MCF 10A (cell line): ENCODE measurements around the gene IKBKE. TPM values are rescaled to one million over a fixed set of nuclear protein-coding genes. Genes with fewer than 3 reads are reported as not detected.

Experiments used
- BruUV-seq: library from RNA; stranded (reverse); fragments of 400-500 nt; replicated peaks from 2 replicates; lab custom pipeline; 2021; lab: Mats Ljungman, UMichigan
- CTCF ChIA-PET: fragments of 300-600 bp; sonication (Branson Sonifier 250); formaldehyde crosslinking; extraction: SDS; loops from one replicate; lab custom pipeline; 2021; ENCODE audit warnings: antibody characterized with exemption, inconsistent platforms; lab: Yijun Ruan, JAX
- POLR2A ChIA-PET: fragments of 300-600, 350-650 bp; sonication (Branson Sonifier 250); formaldehyde crosslinking; extraction: SDS; loops from one replicate; lab custom pipeline; 2020; ENCODE audit warnings: antibody characterized with exemption, inconsistent platforms; lab: Yijun Ruan, JAX
- DNase-seq: peaks from one replicate; pipeline ENCODE4 v3.0.0-alpha.2; 2018; ENCODE audit not compliant: unreplicated experiment
- H3K27ac Mint-ChIP-seq: one replicate; pipeline ENCODE4 v1.8.0; 2022; ENCODE audit warnings: mild to moderate bottlenecking, low read depth, mixed read lengths; ENCODE audit not compliant: unreplicated experiment
- H3K27me3 Mint-ChIP-seq: one replicate; pipeline ENCODE4 v1.8.0; 2022; ENCODE audit warnings: mixed read lengths; ENCODE audit not compliant: insufficient read depth, unreplicated experiment
- H3K36me3 Mint-ChIP-seq: one replicate; pipeline ENCODE4 v1.8.0; 2022; ENCODE audit warnings: mild to moderate bottlenecking, moderate library complexity, mixed read lengths; ENCODE audit not compliant: insufficient read depth, unreplicated experiment
- H3K4me1 Mint-ChIP-seq: one replicate; pipeline ENCODE4 v1.8.0; 2022; ENCODE audit warnings: mixed read lengths; ENCODE audit not compliant: insufficient read depth, unreplicated experiment
- H3K4me3 Mint-ChIP-seq: one replicate; pipeline ENCODE4 v1.8.0; 2022; ENCODE audit warnings: mild to moderate bottlenecking, moderate library complexity, mixed read lengths; ENCODE audit not compliant: unreplicated experiment
- H3K9me3 Mint-ChIP-seq: one replicate; pipeline ENCODE4 v1.8.0; 2022; ENCODE audit warnings: mixed read lengths; ENCODE audit not compliant: unreplicated experiment
- CTCF ChIP-seq: fragments of 200-600 bp; IDR thresholded peaks from one replicate; pipeline ENCODE4 v1.8.0; 2022; ENCODE audit warnings: antibody characterized with exemption, mild to moderate bottlenecking; ENCODE audit not compliant: unreplicated experiment
- intact Hi-C: fragments of 100-400 bp; cut with micrococcal nuclease; formaldehyde crosslinking; loops from 2 replicates; pipeline ENCODE4 v1.14.1; 2022
- total RNA-seq: library from RNA; stranded (reverse); gene quantifications from 2 replicates; pipeline ENCODE4 v1.2.3, GENCODE V29; 2022

The IKBKE gene
- total RNA-seq, 1 experiment from 2014 or later, result 12.1 TPM

GRCh38 chr1:206478746-206479145 is 8.5 kb downstream of the IKBKE start:
- Mint-ChIP-seq H3K4me1 (peaks cover 29% of the 10 kb centered on the region), H3K27ac (no peak overlapping the region), H3K4me3 (no peak overlapping the region), H3K36me3 (peaks cover 29% of the 10 kb centered on the region), H3K9me3 (no peaks in the 10 kb centered on the region), H3K27me3 (no peaks in the 10 kb centered on the region)
- DNase-seq, result no peak
- no TSS peak for BruUV-seq
- ChIA-PET POLR2A (interaction anchor here (0.6 to 1.4 kb wide), 8 partner anchors 9 to 729 kb away, joined by 3 to 11 read pairs (median 4); partner anchors contain the start of gene IKBKE), CTCF (interaction anchor here (0.6 to 11.0 kb wide), 58 partner anchors 8 to 1021 kb away, joined by 3 to 268 read pairs (median 5); partner anchors contain the start of gene IKBKE)
- intact Hi-C loops, result loop anchor here (1.0 to 10.0 kb wide), 3 partner anchors 8 to 596 kb away; partner anchors contain the start of gene IKBKE
- TF ChIP-seq CTCF, result no peak

GRCh38 chr1:206479183-206480125 is 9.2 kb downstream of the IKBKE start:
- ChIA-PET CTCF (interaction anchor here (0.6 to 11.0 kb wide), 77 partner anchors 9 to 1256 kb away, joined by 3 to 268 read pairs (median 4); partner anchors contain the start of genes DYRK3, EIF2D and IKBKE), POLR2A (interaction anchor here (0.6 to 1.4 kb wide), 14 partner anchors 8 to 730 kb away, joined by 3 to 11 read pairs (median 4); partner anchors contain the start of genes IKBKE and RASSF5)
- Mint-ChIP-seq H3K27me3 (no peaks in the 10 kb centered on the region), H3K27ac (no peak overlapping the region), H3K4me1 (peaks cover 29% of the 10 kb centered on the region), H3K4me3 (no peak overlapping the region), H3K36me3 (peaks cover 29% of the 10 kb centered on the region), H3K9me3 (no peaks in the 10 kb centered on the region)
- intact Hi-C loops, result loop anchor here (1.0 to 10.0 kb wide), 3 partner anchors 9 to 595 kb away; partner anchors contain the start of gene IKBKE
- TF ChIP-seq CTCF, result peak; percentile 97
- peak; percentile 93 for DNase-seq
- no TSS peak for BruUV-seq

GRCh38 chr1:206480211-206480610 is 9.9 kb downstream of the IKBKE start:
- peaks cover 27% of the 10 kb centered on the region for H3K36me3 Mint-ChIP-seq
- no peak overlapping the region for H3K4me3 Mint-ChIP-seq
- peaks cover 29% of the 10 kb centered on the region for H3K4me1 Mint-ChIP-seq
- H3K27me3 Mint-ChIP-seq, result no peaks in the 10 kb centered on the region
- no TSS peak for BruUV-seq
- no peak for TF ChIP-seq CTCF
- intact Hi-C loops, result no loop called here
- H3K9me3 Mint-ChIP-seq, result no peaks in the 10 kb centered on the region
- ChIA-PET POLR2A (interaction anchor here (1.1 to 3.7 kb wide), 3 partner anchors 10 to 204 kb away, joined by 3 to 32 read pairs (median 4); partner anchors contain the start of gene IKBKE), CTCF (interaction anchor here (0.6 to 11.0 kb wide), 35 partner anchors 10 to 547 kb away, joined by 3 to 268 read pairs (median 7); partner anchors contain the start of genes DYRK3 and IKBKE)
- DNase-seq, result no peak
- H3K27ac Mint-ChIP-seq, result no peak overlapping the region
